H1 (cell line): Measurements from ENCODE around the gene RCE1. TPM values are rescaled to one million over a fixed set of nuclear protein-coding genes. Genes with fewer than 3 reads are reported as not detected.

ENCODE experiments used
- CTCF ChIA-PET: fragments of 300-600 bp; sonication (Branson Sonifier 250); formaldehyde crosslinking; loops from one replicate; lab custom pipeline; 2021; ENCODE audit not compliant: partially characterized antibody; lab: Charles Lee
- POLR2A ChIA-PET: fragments of 300-600 bp; sonication (Branson Sonifier 250); formaldehyde crosslinking; loops from one replicate; lab custom pipeline; 2021; ENCODE audit warnings: inconsistent platforms; ENCODE audit not compliant: partially characterized antibody; lab: Charles Lee
- DNase-seq, 2 experiments: peaks; one replicate each; pipeline versions ENCODE4 v3.0.0 to v3.0.0-alpha.2; 2010 to 2022; ENCODE audit warnings: low spot score in 2 of 2, low read depth in 1 of 2, mixed read lengths in 1 of 2
- FAIRE-seq: peaks from 2 replicates; lab custom pipeline; 2011; peaks lifted over from hg19 to GRCh38; lab: Jason Lieb, UNC
- H2AFZ ChIP-seq: 2 replicates; pipeline ENCODE4 v1.8.1; 2012; ENCODE audit warnings: low read length, inconsistent platforms
- H2AK5ac ChIP-seq: 2 replicates; pipeline ENCODE4 v1.6.1; 2013; ENCODE audit warnings: low read depth, low read length
- H2BK120ac ChIP-seq: replicated peaks from 2 replicates; pipeline ENCODE3; 2013; ENCODE audit warnings: low read depth, low read length, inconsistent platforms
- H2BK12ac ChIP-seq: 2 replicates; pipeline ENCODE4 v1.6.1; 2013; ENCODE audit warnings: low read depth, low read length
- H2BK15ac ChIP-seq: 2 replicates; pipeline ENCODE4 v1.6.1; 2013; ENCODE audit warnings: low read length
- H2BK20ac ChIP-seq: 2 replicates; pipeline ENCODE4 v1.6.1; 2013; ENCODE audit warnings: low read length
- H2BK5ac ChIP-seq: 2 replicates; pipeline ENCODE4 v1.6.1; 2013; ENCODE audit warnings: low read depth, low read length
- H3K14ac ChIP-seq: 2 replicates; pipeline ENCODE4 v1.6.1; 2013; ENCODE audit warnings: inconsistent platforms; ENCODE audit not compliant: insufficient read length
- H3K18ac ChIP-seq: 2 replicates; pipeline ENCODE4 v1.6.1; 2013; ENCODE audit warnings: low read length; ENCODE audit errors: extremely low read depth
- H3K23ac ChIP-seq: 2 replicates; pipeline ENCODE4 v1.6.1; 2013; ENCODE audit warnings: inconsistent platforms; ENCODE audit not compliant: insufficient read length
- H3K23me2 ChIP-seq: 2 replicates; pipeline ENCODE4 v1.6.1; 2013; ENCODE audit warnings: low read depth, low read length
- H3K27ac ChIP-seq: 2 replicates; pipeline ENCODE4 v1.6.1; 2011; ENCODE audit warnings: low read depth, low read length, inconsistent platforms
- H3K27me3 ChIP-seq, 4 experiments: replicated peaks in 1 of 4; 1 replicate in 1 of 4; 2 replicates in 3 of 4; pipeline versions ENCODE4 v1.6.1 to v1.8.1; 2011 to 2013; ENCODE audit warnings: low read length in 3 of 4, mild to moderate bottlenecking in 3 of 4, inconsistent platforms in 2 of 4, mixed read lengths in 2 of 4, moderate library complexity in 1 of 4; ENCODE audit not compliant: control insufficient read depth in 3 of 4, insufficient read depth in 3 of 4; ENCODE audit errors: extremely low read depth in 1 of 4
- H3K36me3 ChIP-seq, 4 experiments: 2 replicates each; pipeline versions ENCODE4 v1.6.1 to v1.8.1; 2011 to 2013; ENCODE audit warnings: mild to moderate bottlenecking in 4 of 4, low read length in 3 of 4, moderate library complexity in 2 of 4, control low read depth in 1 of 4, inconsistent platforms in 1 of 4; ENCODE audit not compliant: insufficient read depth in 4 of 4, control insufficient read depth in 2 of 4
- H3K4ac ChIP-seq: replicated peaks from 2 replicates; pipeline ENCODE3; 2013; ENCODE audit warnings: low read length, low read depth, mixed read lengths, inconsistent platforms; ENCODE audit not compliant: insufficient read length
- H3K4me1 ChIP-seq, 4 experiments: replicated peaks in 1 of 4; 1 replicate in 1 of 4; 2 replicates in 3 of 4; pipeline versions ENCODE4 v1.6.1 to v1.8.1; 2011 to 2013; ENCODE audit warnings: low read length in 3 of 4, inconsistent platforms in 2 of 4, mixed read lengths in 1 of 4; ENCODE audit not compliant: insufficient read depth in 4 of 4, control insufficient read depth in 3 of 4
- H3K4me2 ChIP-seq, 2 experiments: 2 replicates each; pipeline versions ENCODE4 v1.6.1 to v1.8.1; 2011 to 2013; ENCODE audit warnings: low read depth in 2 of 2, low read length in 2 of 2, control low read depth in 1 of 2, inconsistent platforms in 1 of 2, mild to moderate bottlenecking in 1 of 2; ENCODE audit not compliant: insufficient read depth in 1 of 2
- H3K4me3 ChIP-seq, 4 experiments: fragments of 200-600, 300-600 bp in 1 of 4; sonication (generic), shearing (Covaris generic), sonication (Bioruptor Twin) in 1 of 4; 2 replicates each; pipeline versions ENCODE4 v1.5.1 to v1.8.1; 2011 to 2016; ENCODE audit warnings: low read length in 4 of 4, low read depth in 3 of 4, control low read depth in 2 of 4, inconsistent platforms in 2 of 4, mild to moderate bottlenecking in 2 of 4, mixed read lengths in 1 of 4, moderate library complexity in 1 of 4; ENCODE audit not compliant: insufficient read depth in 2 of 4; ENCODE audit errors: extremely low read depth in 1 of 4
- H3K56ac ChIP-seq: replicated peaks from 2 replicates; pipeline ENCODE3; 2013; ENCODE audit warnings: low read depth, mild to moderate bottlenecking, mixed read lengths, low read length, inconsistent platforms; ENCODE audit not compliant: insufficient read length
- H3K79me1 ChIP-seq: 2 replicates; pipeline ENCODE4 v1.6.1; 2013; ENCODE audit warnings: low read depth, low read length, control low read depth
- H3K79me2 ChIP-seq, 2 experiments: 2 replicates each; pipeline versions ENCODE4 v1.6.1 to v1.8.1; 2012 to 2013; ENCODE audit warnings: low read length in 2 of 2, mild to moderate bottlenecking in 2 of 2, inconsistent platforms in 1 of 2; ENCODE audit not compliant: insufficient read depth in 2 of 2, control insufficient read depth in 1 of 2
- H3K9ac ChIP-seq, 4 experiments: replicated peaks in 1 of 4; 1 replicate in 1 of 4; 2 replicates in 3 of 4; pipeline versions ENCODE4 v1.6.1 to v1.8.1; 2011 to 2013; ENCODE audit warnings: low read depth in 3 of 4, low read length in 3 of 4, control low read depth in 2 of 4, mild to moderate bottlenecking in 2 of 4, moderate library complexity in 2 of 4, inconsistent platforms in 1 of 4; ENCODE audit errors: extremely low read depth in 1 of 4
- H3K9me3 ChIP-seq, 2 experiments: 2 replicates each; pipeline versions ENCODE4 v1.6.1 to v1.8.1; 2012 to 2013; ENCODE audit warnings: mild to moderate bottlenecking in 2 of 2, moderate library complexity in 2 of 2, control low read depth in 1 of 2, inconsistent platforms in 1 of 2, low read depth in 1 of 2, low read length in 1 of 2, mixed read lengths in 1 of 2; ENCODE audit not compliant: insufficient read depth in 2 of 2
- H4K20me1 ChIP-seq, 2 experiments: replicated peaks in 1 of 2; 2 replicates each; pipeline versions ENCODE3 to v1.8.1; 2011 to 2013; ENCODE audit warnings: inconsistent platforms in 2 of 2, low read length in 2 of 2, mild to moderate bottlenecking in 1 of 2; ENCODE audit not compliant: insufficient read depth in 2 of 2, control insufficient read depth in 1 of 2
- H4K5ac ChIP-seq: 2 replicates; pipeline ENCODE4 v1.6.1; 2013; ENCODE audit warnings: low read length, low read depth, mixed read lengths, inconsistent platforms; ENCODE audit not compliant: insufficient read length
- H4K8ac ChIP-seq: 2 replicates; pipeline ENCODE4 v1.8.0; 2013; ENCODE audit warnings: mild to moderate bottlenecking, moderate library complexity, low read length, inconsistent platforms; ENCODE audit not compliant: insufficient read depth; ENCODE audit errors: extremely low read depth
- H4K91ac ChIP-seq: replicated peaks from 2 replicates; pipeline ENCODE3; 2013; ENCODE audit warnings: low read length, mixed read lengths, inconsistent platforms; ENCODE audit not compliant: insufficient read length
- CTCF ChIP-seq, 3 experiments: IDR thresholded peaks; 1 replicate in 2 of 3; 2 replicates in 1 of 3; pipeline versions ENCODE4 v1.5.1 to v1.6.1; 2011; ENCODE audit warnings: low read length in 3 of 3, mild to moderate bottlenecking in 3 of 3, inconsistent platforms in 2 of 3, low read depth in 1 of 3, moderate library complexity in 1 of 3; ENCODE audit not compliant: insufficient read depth in 1 of 3; ENCODE audit errors: control extremely low read depth in 1 of 3
- POLR2AphosphoS5 ChIP-seq: IDR thresholded peaks from 2 replicates; pipeline ENCODE4 v1.6.1; 2011; ENCODE audit warnings: low read depth, low read length
- RAD21 ChIP-seq, 2 experiments: IDR thresholded peaks in 1 of 2; conservative IDR thresholded peaks in 1 of 2; 2 replicates each; pipeline ENCODE4 v1.6.1; 2011; ENCODE audit warnings: low read depth in 2 of 2, low read length in 2 of 2, improper control_type of control experiment in 1 of 2, inconsistent platforms in 1 of 2, mild to moderate bottlenecking in 1 of 2, moderate library complexity in 1 of 2
- TAF1 ChIP-seq: IDR thresholded peaks from 2 replicates; pipeline ENCODE4 v1.6.1; 2011; ENCODE audit warnings: mild to moderate bottlenecking, low read depth, low read length
- WGBS, 2 experiments: shearing (Covaris generic) in 1 of 2; methylation state at CpG; one replicate each; pipeline versions ENCODE4 v1.1.6 to v1.1.7; 2013 to 2015; ENCODE audit warnings: low lambda C conversion rate in 2 of 2, mixed read lengths in 2 of 2, inconsistent platforms in 1 of 2, low coverage in 1 of 2, missing lambda C conversion rate in 1 of 2; ENCODE audit not compliant: insufficient replicate concordance in 2 of 2, insufficient coverage in 1 of 2, insufficient read length in 1 of 2; ENCODE audit errors: extremely low coverage in 1 of 2, missing lambda C conversion rate in 1 of 2; 5-methylcytosine and 5-hydroxymethylcytosine counted together
- polyA plus RNA-seq, 7 experiments: library from polyadenylated mRNA; depleted of rRNA in 3 of 7; stranded (reverse) in 5 of 7; unstranded in 2 of 7; fragments of >200 nt in 5 of 7; fragments of 200-250 nt in 2 of 7; gene quantifications; 1 replicate in 5 of 7; 2 replicates in 1 of 7; 4 replicates in 1 of 7; pipeline versions ENCODE4 v1.2.1 to v1.2.3, GENCODE V29; 2011 to 2013; ENCODE audit warnings: missing spikeins in 2 of 7, mixed read lengths in 2 of 7
- total RNA-seq: library from RNA; stranded (reverse); fragmentation: NEBNext Ultra II Directional; extraction: Animal tissue kit (Norgen Biotek cat#: 25700); gene quantifications from 2 replicates; pipeline ENCODE4 v1.2.1, GENCODE V29; 2021
- TF ChIP-seq, protein P1 (sequence below): IDR thresholded peaks from 2 replicates; pipeline ENCODE4 v1.6.1; 2012; ENCODE audit warnings: inconsistent platforms

RCE1 gene
- total and polyA plus RNA-seq, 2 of the 8 experiments (the other 6 are each of a cell fraction or from before 2014, with no cell fraction given), result 35.8 to 84.8 TPM

DNA sequence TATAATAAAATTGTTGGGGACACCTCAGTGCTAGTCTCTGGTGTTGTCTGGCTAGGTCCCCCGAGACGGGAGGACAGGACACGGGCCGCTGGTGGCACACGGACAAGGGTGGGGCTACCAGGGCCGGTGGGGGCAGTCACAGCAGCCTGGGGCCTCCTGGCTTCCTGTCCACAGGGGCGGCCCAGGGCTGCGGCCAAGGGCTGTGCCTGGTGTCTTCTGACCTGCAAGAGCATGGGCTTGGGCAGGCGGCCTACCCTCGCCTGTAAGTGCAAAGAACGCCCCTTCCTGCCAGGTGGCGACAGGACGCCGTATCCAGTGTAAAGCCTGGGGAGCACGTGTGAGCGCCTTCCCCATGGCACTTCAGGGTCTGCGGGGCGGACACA, 17.2 kb downstream of the RCE1 start:
- Histone ChIP-seq H4K91ac (no peak overlapping the region), H3K4ac (no peak overlapping the region), H3K27ac (no peak overlapping the region), H3K4me3 (no peak overlapping the region), H2BK20ac (no peak overlapping the region), H4K20me1 (peaks cover 2 to 4% of the 10 kb centered on the region in 2 experiments), H3K4me1 (peaks cover 2 to 13% (median 8%) of the 10 kb centered on the region in 4 experiments), H2AFZ (no peak overlapping the region), H2BK12ac (no peak overlapping the region), H3K9ac (no peak overlapping the region), H3K79me1 (no peaks in the 10 kb centered on the region), H4K8ac (no peak overlapping the region; the same call in 1 of the 2 replicates), H3K23me2 (peaks cover 8% of the 10 kb centered on the region), H3K18ac (no peak overlapping the region), H2BK5ac (no peak overlapping the region; the same call in 1 of the 2 replicates), H3K56ac (no peak overlapping the region), H2AK5ac (no peak overlapping the region), H3K14ac (no peak overlapping the region), H3K4me2 (no peak overlapping the region), H3K9me3 (no peaks in the 10 kb centered on the region), H3K79me2 (no peaks in the 10 kb centered on the region), H3K27me3 (no peaks in the 10 kb centered on the region), H4K5ac (no peak overlapping the region), H2BK120ac (no peak overlapping the region), H3K36me3 (peaks cover 0 to 18% (median 1%) of the 10 kb centered on the region in 4 experiments; a peak in 4 of 8 replicates), H2BK15ac (no peak overlapping the region), H3K23ac (no peak overlapping the region)
- DNase-seq, result no peak
- TF ChIP-seq, protein P1, sequence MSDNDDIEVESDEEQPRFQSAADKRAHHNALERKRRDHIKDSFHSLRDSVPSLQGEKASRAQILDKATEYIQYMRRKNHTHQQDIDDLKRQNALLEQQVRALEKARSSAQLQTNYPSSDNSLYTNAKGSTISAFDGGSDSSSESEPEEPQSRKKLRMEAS, result peak; percentile 74
- peak; percentile 43 to 62 for TF ChIP-seq RAD21 (IDR thresholded peaks at IDR 0.05 in 1 of 2, conservative IDR thresholded peaks at IDR 0.05 in 1 of 2; ENCODE audit: low read depth in 2 of 2, low read length in 2 of 2)
- no peak for TF ChIP-seq TAF1
- TF ChIP-seq CTCF (IDR thresholded peaks at IDR 0.05; ENCODE audit: control extremely low read depth in 1 of 3, insufficient read depth in 1 of 3, low read depth in 1 of 3, low read length in 3 of 3), result peak in 2 of 3 experiments; percentile 40; a peak in 3 of 4 replicates
- TF ChIP-seq POLR2AphosphoS5, result no peak
- FAIRE-seq, result no peak
- 82% methylated on average over 18 of the region's 18 CpGs; no CpG with 5 or more reads in 1 of the 2 experiments for WGBS, 2 experiments
- ChIA-PET POLR2A (interaction anchor here (1.6 kb wide), 1 partner anchor 10 kb away, joined by 5 read pairs; no protein-coding TSS in a partner anchor), CTCF (interaction anchor here (0.9 to 13.8 kb wide), 7 partner anchors 9 to 159 kb away, joined by 3 to 199 read pairs (median 4); partner anchors contain the start of gene C11orf86)
